ENCODE results near the gene CLIC6.

- TF ChIP-seq, protein P1, sequence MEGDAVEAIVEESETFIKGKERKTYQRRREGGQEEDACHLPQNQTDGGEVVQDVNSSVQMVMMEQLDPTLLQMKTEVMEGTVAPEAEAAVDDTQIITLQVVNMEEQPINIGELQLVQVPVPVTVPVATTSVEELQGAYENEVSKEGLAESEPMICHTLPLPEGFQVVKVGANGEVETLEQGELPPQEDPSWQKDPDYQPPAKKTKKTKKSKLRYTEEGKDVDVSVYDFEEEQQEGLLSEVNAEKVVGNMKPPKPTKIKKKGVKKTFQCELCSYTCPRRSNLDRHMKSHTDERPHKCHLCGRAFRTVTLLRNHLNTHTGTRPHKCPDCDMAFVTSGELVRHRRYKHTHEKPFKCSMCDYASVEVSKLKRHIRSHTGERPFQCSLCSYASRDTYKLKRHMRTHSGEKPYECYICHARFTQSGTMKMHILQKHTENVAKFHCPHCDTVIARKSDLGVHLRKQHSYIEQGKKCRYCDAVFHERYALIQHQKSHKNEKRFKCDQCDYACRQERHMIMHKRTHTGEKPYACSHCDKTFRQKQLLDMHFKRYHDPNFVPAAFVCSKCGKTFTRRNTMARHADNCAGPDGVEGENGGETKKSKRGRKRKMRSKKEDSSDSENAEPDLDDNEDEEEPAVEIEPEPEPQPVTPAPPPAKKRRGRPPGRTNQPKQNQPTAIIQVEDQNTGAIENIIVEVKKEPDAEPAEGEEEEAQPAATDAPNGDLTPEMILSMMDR (conservative IDR thresholded peaks at IDR 0.05; ENCODE audit: low read depth in 2 of 2): no peak
- TF ChIP-seq, protein P2, sequence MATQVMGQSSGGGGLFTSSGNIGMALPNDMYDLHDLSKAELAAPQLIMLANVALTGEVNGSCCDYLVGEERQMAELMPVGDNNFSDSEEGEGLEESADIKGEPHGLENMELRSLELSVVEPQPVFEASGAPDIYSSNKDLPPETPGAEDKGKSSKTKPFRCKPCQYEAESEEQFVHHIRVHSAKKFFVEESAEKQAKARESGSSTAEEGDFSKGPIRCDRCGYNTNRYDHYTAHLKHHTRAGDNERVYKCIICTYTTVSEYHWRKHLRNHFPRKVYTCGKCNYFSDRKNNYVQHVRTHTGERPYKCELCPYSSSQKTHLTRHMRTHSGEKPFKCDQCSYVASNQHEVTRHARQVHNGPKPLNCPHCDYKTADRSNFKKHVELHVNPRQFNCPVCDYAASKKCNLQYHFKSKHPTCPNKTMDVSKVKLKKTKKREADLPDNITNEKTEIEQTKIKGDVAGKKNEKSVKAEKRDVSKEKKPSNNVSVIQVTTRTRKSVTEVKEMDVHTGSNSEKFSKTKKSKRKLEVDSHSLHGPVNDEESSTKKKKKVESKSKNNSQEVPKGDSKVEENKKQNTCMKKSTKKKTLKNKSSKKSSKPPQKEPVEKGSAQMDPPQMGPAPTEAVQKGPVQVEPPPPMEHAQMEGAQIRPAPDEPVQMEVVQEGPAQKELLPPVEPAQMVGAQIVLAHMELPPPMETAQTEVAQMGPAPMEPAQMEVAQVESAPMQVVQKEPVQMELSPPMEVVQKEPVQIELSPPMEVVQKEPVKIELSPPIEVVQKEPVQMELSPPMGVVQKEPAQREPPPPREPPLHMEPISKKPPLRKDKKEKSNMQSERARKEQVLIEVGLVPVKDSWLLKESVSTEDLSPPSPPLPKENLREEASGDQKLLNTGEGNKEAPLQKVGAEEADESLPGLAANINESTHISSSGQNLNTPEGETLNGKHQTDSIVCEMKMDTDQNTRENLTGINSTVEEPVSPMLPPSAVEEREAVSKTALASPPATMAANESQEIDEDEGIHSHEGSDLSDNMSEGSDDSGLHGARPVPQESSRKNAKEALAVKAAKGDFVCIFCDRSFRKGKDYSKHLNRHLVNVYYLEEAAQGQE (IDR thresholded peaks at IDR 0.05; ENCODE audit: unreplicated experiment): no peak
- no peak for TF ChIP-seq EZH2 (IDR thresholded peaks at IDR 0.05; ENCODE audit: low read depth, unreplicated experiment)
- TF ChIP-seq EZH2phosphoT487 (IDR thresholded peaks at IDR 0.05; ENCODE audit: unreplicated experiment): no peak
- no peak for TF ChIP-seq POLR2AphosphoS5 (IDR thresholded peaks at IDR 0.05; ENCODE audit: low read depth)
- no peak for TF ChIP-seq CREB1 (CRISPR knock-in tag; IDR thresholded peaks at IDR 0.05; ENCODE audit: low read depth)
- TF ChIP-seq ZNF331 (CRISPR knock-in tag; IDR thresholded peaks at IDR 0.05; ENCODE audit: low read depth): no peak
- no peak for TF ChIP-seq NANOG (IDR thresholded peaks at IDR 0.05; ENCODE audit: borderline replicate concordance)
- no peak for TF ChIP-seq ETS1 (IDR thresholded peaks at IDR 0.05)
- no peak for TF ChIP-seq JUNB (IDR thresholded peaks at IDR 0.05; ENCODE audit: unreplicated experiment)
- TF ChIP-seq ZNF114 (CRISPR knock-in tag; IDR thresholded peaks at IDR 0.05): no peak
Observed at GRCh38 chr21:34764715-34765284, 96.0 kb downstream of the CLIC6 start.

Data from GM23338 (cell line).